Measurements from ENCODE around the gene CALD1. TPM values are rescaled to one million over a fixed set of nuclear protein-coding genes. Genes with fewer than 3 reads are reported as not detected.

The CALD1 gene
- total RNA-seq, 1 donor from 2014 or later = 71.8 TPM

DNA sequence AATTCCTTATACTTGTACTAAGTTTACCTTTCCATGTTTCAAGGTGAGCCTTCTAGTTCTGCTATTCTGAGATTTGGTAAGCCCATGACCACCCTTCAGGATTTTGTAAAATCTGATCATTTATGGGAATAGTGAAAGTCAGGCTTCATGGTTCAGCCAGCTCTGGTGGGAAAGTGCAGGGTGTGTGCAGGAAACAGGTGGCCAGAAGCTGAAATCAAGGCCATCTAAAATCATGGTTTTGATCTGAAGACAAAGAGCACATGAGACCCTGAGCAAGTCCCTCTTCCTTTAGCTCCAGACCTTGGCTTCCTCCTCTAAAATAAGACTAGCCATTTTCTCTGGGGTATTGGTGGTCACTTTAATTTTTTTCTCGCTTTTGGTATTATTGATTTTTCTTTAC is 91.3 kb downstream of the CALD1 start:
- TF ChIP-seq, protein P1, sequence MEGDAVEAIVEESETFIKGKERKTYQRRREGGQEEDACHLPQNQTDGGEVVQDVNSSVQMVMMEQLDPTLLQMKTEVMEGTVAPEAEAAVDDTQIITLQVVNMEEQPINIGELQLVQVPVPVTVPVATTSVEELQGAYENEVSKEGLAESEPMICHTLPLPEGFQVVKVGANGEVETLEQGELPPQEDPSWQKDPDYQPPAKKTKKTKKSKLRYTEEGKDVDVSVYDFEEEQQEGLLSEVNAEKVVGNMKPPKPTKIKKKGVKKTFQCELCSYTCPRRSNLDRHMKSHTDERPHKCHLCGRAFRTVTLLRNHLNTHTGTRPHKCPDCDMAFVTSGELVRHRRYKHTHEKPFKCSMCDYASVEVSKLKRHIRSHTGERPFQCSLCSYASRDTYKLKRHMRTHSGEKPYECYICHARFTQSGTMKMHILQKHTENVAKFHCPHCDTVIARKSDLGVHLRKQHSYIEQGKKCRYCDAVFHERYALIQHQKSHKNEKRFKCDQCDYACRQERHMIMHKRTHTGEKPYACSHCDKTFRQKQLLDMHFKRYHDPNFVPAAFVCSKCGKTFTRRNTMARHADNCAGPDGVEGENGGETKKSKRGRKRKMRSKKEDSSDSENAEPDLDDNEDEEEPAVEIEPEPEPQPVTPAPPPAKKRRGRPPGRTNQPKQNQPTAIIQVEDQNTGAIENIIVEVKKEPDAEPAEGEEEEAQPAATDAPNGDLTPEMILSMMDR (conservative IDR thresholded peaks at IDR 0.05) = no peak
- H3K27me3 Mint-ChIP-seq (ENCODE audit: low read depth) = no peaks in the 10 kb centered on the region
- H3K4me3 Mint-ChIP-seq = no peak overlapping the region
- H3K4me1 Mint-ChIP-seq = peaks cover 41% of the 10 kb centered on the region
- H3K9me3 Mint-ChIP-seq = no peaks in the 10 kb centered on the region
- no peak overlapping the region for H3K27ac Mint-ChIP-seq (ENCODE audit: unreplicated experiment)
- no peak for DNase-seq (ENCODE audit: low read depth, low spot score)
- peaks cover 2% of the 10 kb centered on the region for H3K36me3 Mint-ChIP-seq (ENCODE audit: low read depth)

DNA sequence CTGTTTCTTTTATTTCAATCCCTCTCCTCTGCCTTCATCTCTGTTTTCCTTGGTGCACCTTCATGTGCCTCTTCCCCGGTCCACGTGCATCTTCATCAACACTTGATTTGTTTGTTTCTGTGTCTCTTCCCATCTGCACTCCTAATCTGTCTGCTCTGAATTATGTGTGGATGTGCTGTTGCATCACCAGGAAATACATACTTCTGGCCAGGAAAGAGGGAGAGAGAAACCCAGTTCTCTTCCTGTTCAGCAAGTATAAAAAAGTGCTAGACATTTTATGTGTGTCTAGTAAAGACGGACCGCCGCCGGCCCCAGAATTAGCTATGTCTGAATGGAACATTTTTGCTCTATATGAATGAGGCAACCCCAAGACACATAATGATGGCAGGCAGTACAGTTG is 93.8 kb downstream of the CALD1 start:
- Mint-ChIP-seq H3K4me1 (peaks cover 27% of the 10 kb centered on the region), H3K4me3 (no peak overlapping the region), H3K27ac (ENCODE audit: unreplicated experiment) (no peak overlapping the region), H3K36me3 (ENCODE audit: low read depth) (peaks cover 2% of the 10 kb centered on the region), H3K27me3 (ENCODE audit: low read depth) (no peaks in the 10 kb centered on the region), H3K9me3 (no peaks in the 10 kb centered on the region)
- no peak for DNase-seq (ENCODE audit: low read depth, low spot score)
- TF ChIP-seq, protein P1 (conservative IDR thresholded peaks at IDR 0.05) = no peak

DNA sequence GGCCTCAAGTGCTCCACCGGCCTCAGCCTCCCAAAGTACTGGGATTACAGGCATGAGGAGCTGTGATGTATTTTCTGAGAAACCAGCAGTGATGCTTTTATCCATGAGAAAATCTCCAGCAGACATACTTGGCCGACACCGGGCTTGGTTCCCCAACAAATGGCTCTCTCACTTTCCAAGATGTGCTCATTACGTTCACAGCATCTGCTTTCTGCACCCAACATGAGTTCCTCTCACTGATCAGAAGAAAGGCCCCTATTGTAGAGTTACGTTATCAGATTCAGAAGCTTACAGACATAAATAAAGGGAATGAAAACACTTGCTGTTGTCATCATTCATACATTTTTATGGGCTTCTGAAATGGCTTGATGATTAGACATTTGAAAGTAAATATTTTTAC is 95.0 kb downstream of the CALD1 start:
- no peak for DNase-seq (ENCODE audit: low read depth, low spot score)
- TF ChIP-seq, protein P1 (conservative IDR thresholded peaks at IDR 0.05) = no peak
- Mint-ChIP-seq H3K9me3 (no peaks in the 10 kb centered on the region), H3K4me3 (no peak overlapping the region), H3K4me1 (peaks cover 27% of the 10 kb centered on the region), H3K27ac (ENCODE audit: unreplicated experiment) (peak overlapping the region; percentile 40), H3K27me3 (ENCODE audit: low read depth) (no peaks in the 10 kb centered on the region), H3K36me3 (ENCODE audit: low read depth) (peaks cover 2% of the 10 kb centered on the region)

DNA sequence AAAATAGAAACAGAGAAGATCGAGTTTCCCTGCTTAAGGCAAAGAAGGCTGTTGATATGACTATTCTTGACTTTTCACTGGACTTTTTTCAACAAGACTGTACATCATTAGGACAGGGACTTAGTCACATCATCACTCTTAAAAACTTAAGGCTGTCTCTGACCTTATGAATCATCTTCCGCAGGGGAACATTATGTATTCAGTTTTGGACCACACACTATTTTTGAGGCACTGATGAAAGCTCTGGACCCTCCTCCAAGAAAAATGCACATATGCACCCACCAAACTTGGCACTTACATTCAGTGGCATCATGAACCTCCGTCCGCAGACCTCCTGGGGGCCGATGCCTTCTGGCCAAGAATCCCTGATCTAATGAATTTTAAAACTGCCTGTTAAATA is 96.4 kb downstream of the CALD1 start:
- Mint-ChIP-seq H3K27me3 (ENCODE audit: low read depth) (no peaks in the 10 kb centered on the region), H3K4me3 (no peak overlapping the region), H3K36me3 (ENCODE audit: low read depth) (no peaks in the 10 kb centered on the region), H3K27ac (ENCODE audit: unreplicated experiment) (no peak overlapping the region), H3K4me1 (peaks cover 40% of the 10 kb centered on the region), H3K9me3 (no peaks in the 10 kb centered on the region)
- DNase-seq (ENCODE audit: low read depth, low spot score) = no peak
- TF ChIP-seq, protein P1 (conservative IDR thresholded peaks at IDR 0.05) = no peak

DNA sequence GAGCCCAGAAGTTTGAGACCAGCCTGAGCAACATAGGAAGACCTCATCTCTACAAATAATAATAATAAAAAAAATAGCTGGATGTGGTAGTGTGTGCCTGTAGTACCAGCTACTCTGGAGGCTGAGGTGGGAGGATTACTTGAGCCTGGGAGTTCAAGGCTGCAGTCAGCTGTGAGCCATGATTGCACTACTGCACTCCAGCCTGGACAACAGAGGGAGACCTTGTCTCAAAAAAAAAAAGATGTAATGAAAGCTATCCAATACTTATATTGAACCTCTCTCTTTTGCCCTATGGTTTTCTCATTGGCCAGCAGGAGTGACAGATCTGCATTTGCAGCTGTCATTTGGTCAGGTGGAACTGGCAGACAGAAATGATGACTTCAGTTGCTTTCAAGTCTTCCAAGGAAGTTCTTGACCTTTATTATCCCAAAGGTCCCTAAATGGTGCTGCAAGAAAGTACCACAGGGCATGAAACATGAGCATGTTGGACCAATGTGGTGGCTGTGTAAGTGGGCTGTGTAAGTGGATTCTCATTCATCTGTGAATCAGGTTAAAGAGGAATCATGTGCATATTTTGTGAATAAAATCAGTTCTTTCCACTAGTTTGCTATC is 99.4 kb downstream of the CALD1 start:
- Mint-ChIP-seq H3K9me3 (no peaks in the 10 kb centered on the region), H3K27ac (ENCODE audit: unreplicated experiment) (no peak overlapping the region), H3K4me3 (no peak overlapping the region), H3K36me3 (ENCODE audit: low read depth) (no peaks in the 10 kb centered on the region), H3K4me1 (peaks cover 21% of the 10 kb centered on the region), H3K27me3 (ENCODE audit: low read depth) (no peaks in the 10 kb centered on the region)
- TF ChIP-seq, protein P1 (conservative IDR thresholded peaks at IDR 0.05) = no peak
- no peak for DNase-seq (ENCODE audit: low read depth, low spot score)
